Right lobe of liver (tissue), 6 donors: Measurements from ENCODE around the gene VAC14. TPM values are rescaled to one million over a fixed set of nuclear protein-coding genes. Genes with fewer than 3 reads are reported as not detected.

ENCODE experiments used
- ATAC-seq, 4 donors: fragments of 200-7000 bp; cut with Tn5 transposase; one replicate each; pipeline ENCODE4 v1.9.1; 2020; ENCODE audit warnings: mild to moderate bottlenecking in 4 of 4, moderate library complexity in 4 of 4
- DNase-seq, 3 donors: peaks; one replicate each; pipeline ENCODE4 v3.0.0-alpha.2; 2020
- H3K27ac ChIP-seq, 3 donors: fragments of 200-600 bp; one replicate each; pipeline ENCODE4 v1.8.0; 2022
- H3K27me3 ChIP-seq, 2 donors: fragments of 200-600 bp; one replicate each; pipeline ENCODE4 v1.8.0; 2022
- H3K36me3 ChIP-seq, 4 donors: fragments of 200-600 bp; sonication (generic) in 1 of 4; one replicate each; pipeline versions ENCODE4 v1.5.1 to v1.8.0; 2017 to 2022; ENCODE audit warnings: control low read depth in 1 of 4
- H3K4me1 ChIP-seq, 4 donors: fragments of 200-600 bp; sonication (generic) in 1 of 4; one replicate each; pipeline versions ENCODE4 v1.5.1 to v1.8.0; 2017 to 2022; ENCODE audit warnings: control low read depth in 1 of 4
- H3K4me3 ChIP-seq, 3 donors: fragments of 200-600 bp; one replicate each; pipeline ENCODE4 v1.8.0; 2022
- H3K9me3 ChIP-seq, 4 donors: fragments of 200-600 bp; sonication (generic) in 1 of 4; one replicate each; pipeline versions ENCODE4 v1.5.1 to v1.8.0; 2017 to 2022; ENCODE audit warnings: control low read depth in 1 of 4
- POLR2A ChIP-seq: fragments of 450-650 bp; IDR thresholded peaks from one replicate; pipeline ENCODE4 v1.6.1; 2017; ENCODE audit warnings: antibody characterized with exemption, mild to moderate bottlenecking
- WGBS: methylation state at CpG from one replicate; pipeline ENCODE4 v1.1.6; 2018; ENCODE audit warnings: low coverage, low lambda C conversion rate; ENCODE audit not compliant: insufficient coverage; ENCODE audit errors: missing lambda C conversion rate; 5-methylcytosine and 5-hydroxymethylcytosine counted together
- intact Hi-C, 2 donors: fragments of 100-400 bp; cut with DNase I; formaldehyde crosslinking; loops; one replicate each; pipeline versions ENCODE4 v1.11.2 to v1.14.1; 2022
- total RNA-seq, 6 experiments: library from RNA; depleted of rRNA in 2 of 6; stranded (reverse); fragments of >200 nt in 2 of 6; fragmentation: NEBNext Ultra II Directional in 3 of 6; extraction: Animal tissue kit (Norgen Biotek cat#: 25700) in 3 of 6; gene quantifications; one replicate each; pipeline versions ENCODE4 v1.1.0 to v1.2.4, GENCODE V29; 2016 to 2023
- TF ChIP-seq, protein P1 (sequence below), 4 donors: fragments of 200-600 bp in 3 of 4; fragments of 450-650 bp in 1 of 4; IDR thresholded peaks; one replicate each; pipeline versions ENCODE4 v1.5.1 to v1.8.0; 2016 to 2022; ENCODE audit warnings: antibody characterized with exemption in 4 of 4, mild to moderate bottlenecking in 2 of 4
- donor health status: DM: no; HTN: yes; CAD: no.
- donor health status: DM: no; HTN: no; CAD: no.
- donor health status: DM: no; HTN: no; CAD: no.
- donor health status: DM: no; HTN: yes; CAD: no.
- donor health status: DM: no; HTN: yes; CAD: no.

VAC14 gene
- total RNA-seq, 6 experiments from 2014 or later: 14.3 to 40.2 (median 23.4) TPM

DNA sequence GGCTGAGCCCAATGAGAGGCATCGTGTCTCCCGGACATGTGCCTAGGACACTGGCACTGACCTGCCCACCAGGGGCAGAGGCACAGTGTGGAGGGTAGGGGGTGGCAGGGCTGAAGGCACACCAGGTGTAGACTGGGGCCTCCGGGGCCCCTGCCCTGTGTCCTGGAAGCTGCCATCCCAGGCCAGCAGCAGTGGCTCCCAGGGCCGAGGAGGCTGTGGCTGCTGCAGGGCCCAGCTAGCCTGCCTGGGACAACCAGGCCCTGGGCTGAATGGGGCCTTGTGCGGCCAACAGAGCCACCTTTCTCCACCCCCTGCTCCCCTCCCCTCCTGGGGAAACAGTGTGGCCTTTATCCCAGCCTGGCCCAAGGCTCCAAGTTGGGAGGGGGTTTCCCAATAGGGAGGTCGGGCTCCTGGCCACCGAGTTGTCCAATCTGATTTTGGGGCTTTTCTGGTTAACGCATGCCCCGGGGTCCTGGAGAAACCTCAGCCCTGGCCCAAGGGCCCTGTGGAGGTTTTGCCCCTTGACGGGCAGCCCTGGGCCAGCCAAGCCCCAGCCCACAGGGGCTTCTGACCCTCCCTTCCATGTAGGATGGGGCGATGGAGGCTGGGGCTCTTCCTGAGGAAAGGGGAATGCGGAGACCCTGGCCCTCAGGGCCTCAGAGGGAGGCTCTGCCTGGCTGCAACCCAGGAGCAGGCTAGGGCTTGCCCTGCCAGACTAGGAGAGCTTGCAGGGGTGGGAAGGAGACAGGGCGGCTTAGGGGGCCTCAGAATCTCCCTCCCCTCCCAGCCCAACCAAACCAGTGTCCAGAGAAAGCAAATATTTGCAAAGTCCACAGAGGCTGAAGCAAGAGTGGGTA lies 119.3 kb downstream of the VAC14 start:
- peaks cover 0 to 36% (median 16%) of the 10 kb centered on the region in 4 donors for H3K36me3 ChIP-seq
- H3K4me1 ChIP-seq: peaks cover 0 to 40% (median 13%) of the 10 kb centered on the region in 4 donors
- H3K27ac ChIP-seq: peak overlapping the region; percentile 77 to 88 (median 83)
- TF ChIP-seq, protein P1, sequence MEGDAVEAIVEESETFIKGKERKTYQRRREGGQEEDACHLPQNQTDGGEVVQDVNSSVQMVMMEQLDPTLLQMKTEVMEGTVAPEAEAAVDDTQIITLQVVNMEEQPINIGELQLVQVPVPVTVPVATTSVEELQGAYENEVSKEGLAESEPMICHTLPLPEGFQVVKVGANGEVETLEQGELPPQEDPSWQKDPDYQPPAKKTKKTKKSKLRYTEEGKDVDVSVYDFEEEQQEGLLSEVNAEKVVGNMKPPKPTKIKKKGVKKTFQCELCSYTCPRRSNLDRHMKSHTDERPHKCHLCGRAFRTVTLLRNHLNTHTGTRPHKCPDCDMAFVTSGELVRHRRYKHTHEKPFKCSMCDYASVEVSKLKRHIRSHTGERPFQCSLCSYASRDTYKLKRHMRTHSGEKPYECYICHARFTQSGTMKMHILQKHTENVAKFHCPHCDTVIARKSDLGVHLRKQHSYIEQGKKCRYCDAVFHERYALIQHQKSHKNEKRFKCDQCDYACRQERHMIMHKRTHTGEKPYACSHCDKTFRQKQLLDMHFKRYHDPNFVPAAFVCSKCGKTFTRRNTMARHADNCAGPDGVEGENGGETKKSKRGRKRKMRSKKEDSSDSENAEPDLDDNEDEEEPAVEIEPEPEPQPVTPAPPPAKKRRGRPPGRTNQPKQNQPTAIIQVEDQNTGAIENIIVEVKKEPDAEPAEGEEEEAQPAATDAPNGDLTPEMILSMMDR (IDR thresholded peaks at IDR 0.05): no peak
- TF ChIP-seq POLR2A: peak; percentile 52
- ATAC-seq (peak; percentile 8 to 43 (median 28)), DNase-seq (peak in 2 of 3 donors; percentile 36 to 63)
- peak overlapping the region in 2 of 3 donors; percentile 0 to 23 for H3K4me3 ChIP-seq
- intact Hi-C loops: loop anchor here (5.0 to 10.0 kb wide), 3 partner anchors 53 to 86 kb away; no protein-coding TSS in a partner anchor
- 0% methylated on average over 1 of the region's 13 CpGs for WGBS
- H3K9me3 ChIP-seq: no peaks in the 10 kb centered on the region
- no peaks in the 10 kb centered on the region for H3K27me3 ChIP-seq

DNA sequence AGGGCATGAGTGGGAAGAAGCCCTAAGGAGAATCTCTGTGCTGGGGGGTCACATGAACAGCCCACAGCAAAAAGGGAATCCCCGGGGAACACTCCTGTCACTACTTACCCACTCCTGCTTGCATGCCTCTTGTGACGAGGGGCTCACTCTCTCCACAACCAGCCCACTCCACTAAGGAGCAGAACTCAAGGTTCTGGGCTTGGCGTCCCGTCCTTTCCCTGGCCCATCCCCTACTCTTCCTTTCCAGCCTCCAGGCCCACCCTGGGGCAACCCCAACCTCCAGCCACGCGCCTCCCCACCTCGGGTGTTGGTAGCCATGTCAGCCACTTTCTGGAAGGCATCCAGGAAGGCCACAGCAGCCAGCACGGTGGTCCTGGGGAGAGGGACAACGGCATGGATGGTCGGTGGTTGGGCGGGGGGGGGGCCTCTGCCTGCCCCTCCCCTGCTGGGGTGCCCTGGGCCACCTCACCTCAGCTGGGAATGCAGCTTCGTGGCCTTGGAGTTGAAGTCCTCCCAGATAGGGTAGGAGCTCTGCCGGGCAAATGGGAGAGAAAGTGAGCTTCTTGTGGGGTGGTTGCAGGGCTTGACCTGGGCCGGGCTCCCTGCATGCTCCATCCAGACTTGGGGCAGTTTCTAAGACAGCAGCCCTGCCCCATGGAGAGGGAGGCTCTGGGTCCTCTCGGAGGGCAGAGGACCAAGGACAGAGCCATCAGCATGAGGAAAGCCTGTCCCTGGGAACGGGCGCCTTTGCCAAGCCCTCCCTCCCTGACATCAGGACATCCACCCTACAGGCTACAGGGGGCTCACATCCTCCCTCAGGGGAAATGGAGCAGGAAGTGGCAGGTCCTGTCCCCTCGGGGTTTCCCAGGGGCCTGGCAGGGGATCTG lies 120.2 kb downstream of the VAC14 start:
- no peak overlapping the region for H3K4me3 ChIP-seq
- DNase-seq: peak in 2 of 3 donors; percentile 26 to 48
- no peak for ATAC-seq
- H3K9me3 ChIP-seq: no peaks in the 10 kb centered on the region
- intact Hi-C loops: loop anchor here (5.0 to 10.0 kb wide), 3 partner anchors 54 to 87 kb away; no protein-coding TSS in a partner anchor
- WGBS: 33% methylated on average over 2 of the region's 18 CpGs
- TF ChIP-seq, protein P1 (IDR thresholded peaks at IDR 0.05): no peak
- TF ChIP-seq POLR2A: no peak
- peaks cover 0 to 40% (median 13%) of the 10 kb centered on the region in 4 donors for H3K4me1 ChIP-seq
- H3K27ac ChIP-seq: peak overlapping the region; percentile 77 to 88 (median 83)
- no peaks in the 10 kb centered on the region for H3K27me3 ChIP-seq
- peaks cover 0 to 43% (median 21%) of the 10 kb centered on the region in 4 donors for H3K36me3 ChIP-seq

DNA sequence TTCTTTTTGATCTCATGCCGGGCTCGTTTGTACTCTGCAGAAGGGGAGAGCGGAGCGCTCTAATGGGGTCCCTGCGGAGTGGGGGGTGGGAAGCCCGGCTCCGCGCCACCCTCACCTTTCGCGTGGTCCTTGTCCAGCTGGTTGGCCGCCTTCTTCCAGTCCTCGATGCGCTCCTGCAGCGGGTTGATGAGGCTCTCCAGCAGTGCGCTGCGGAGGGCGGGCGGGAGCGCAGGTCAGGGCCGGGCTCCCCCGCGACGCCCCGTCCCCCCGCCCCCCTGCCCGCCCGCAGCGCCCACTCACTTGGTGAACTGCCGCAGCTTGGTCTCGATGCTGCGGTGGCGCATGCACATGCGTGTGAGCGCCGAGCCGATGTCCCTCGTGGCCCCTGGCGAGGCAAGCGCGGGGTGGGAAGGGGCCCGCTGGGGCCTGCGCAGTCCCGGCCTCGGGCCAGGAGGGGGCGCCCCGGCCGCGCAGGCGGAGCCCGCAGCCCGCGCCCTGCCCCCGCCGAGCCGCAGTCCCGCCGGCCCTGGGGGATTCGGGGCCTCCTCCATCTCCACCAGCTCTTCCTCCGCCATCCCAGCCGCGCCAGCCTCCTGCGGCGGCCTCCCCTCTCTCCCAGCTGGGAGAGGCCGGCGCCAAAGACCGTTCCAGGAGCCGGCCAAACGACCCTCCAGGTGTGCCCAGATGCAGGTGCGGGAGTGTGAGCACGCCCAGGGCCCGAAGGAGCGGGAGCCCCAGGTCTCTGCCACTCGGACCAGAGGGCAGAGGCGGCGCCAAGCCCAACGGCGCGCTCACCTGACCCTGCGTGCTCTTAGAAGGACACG lies 121.1 kb downstream of the VAC14 start:
- Histone ChIP-seq H3K4me1 (peaks cover 0 to 40% (median 13%) of the 10 kb centered on the region in 4 donors), H3K27ac (no peak overlapping the region), H3K36me3 (peaks cover 0 to 46% (median 23%) of the 10 kb centered on the region in 4 donors), H3K4me3 (no peak overlapping the region), H3K9me3 (no peaks in the 10 kb centered on the region), H3K27me3 (no peaks in the 10 kb centered on the region)
- WGBS: 80% methylated on average over 12 of the region's 80 CpGs
- peak in 2 of 3 donors; percentile 23 to 46 for DNase-seq
- ATAC-seq: no peak
- TF ChIP-seq POLR2A: no peak
- TF ChIP-seq, protein P1 (IDR thresholded peaks at IDR 0.05): peak; percentile 7 to 44 (median 29)
- intact Hi-C loops: loop anchor here (5.0 to 10.0 kb wide), 4 partner anchors 55 to 87 kb away; no protein-coding TSS in a partner anchor
